IMR-90 (cell line): ENCODE data around the gene NUP205.

Experiments
- CEBPB ChIP-seq: IDR thresholded peaks from 2 replicates; pipeline ENCODE4 v1.6.1; 2012; ENCODE audit warnings: low read depth, low read length, improper control_type of control experiment
- CTCF ChIP-seq: conservative IDR thresholded peaks from 2 replicates; pipeline ENCODE4 v1.5.1; 2012; ENCODE audit warnings: mild to moderate bottlenecking, low read depth, low read length, improper control_type of control experiment
- MAFK ChIP-seq: IDR thresholded peaks from 2 replicates; pipeline ENCODE4 v1.6.1; 2012; ENCODE audit warnings: low read depth, low read length, improper control_type of control experiment
- MXI1 ChIP-seq: IDR thresholded peaks from 2 replicates; pipeline ENCODE4 v1.6.1; 2012; ENCODE audit warnings: low read depth, mild to moderate bottlenecking, low read length, moderate library complexity, borderline replicate concordance
- POLR2A ChIP-seq: IDR thresholded peaks from 2 replicates; pipeline ENCODE4 v1.6.1; 2012; ENCODE audit warnings: mild to moderate bottlenecking, low read depth, low read length
- RAD21 ChIP-seq: IDR thresholded peaks from 2 replicates; pipeline ENCODE4 v1.6.1; 2012; ENCODE audit warnings: low read length, improper control_type of control experiment
- RCOR1 ChIP-seq: IDR thresholded peaks from 2 replicates; pipeline ENCODE4 v1.6.1; 2012; ENCODE audit warnings: mild to moderate bottlenecking, low read length, improper control_type of control experiment; ENCODE audit not compliant: insufficient replicate concordance
- RFX5 ChIP-seq: IDR thresholded peaks from 2 replicates; pipeline ENCODE4 v1.8.0; 2012; ENCODE audit warnings: low read depth, mild to moderate bottlenecking, low read length, moderate library complexity
- SMC3 ChIP-seq: fragments of 150-350 bp; IDR thresholded peaks from 2 replicates; pipeline ENCODE4 v1.6.1; 2016; ENCODE audit warnings: low read depth, mild to moderate bottlenecking, antibody characterized with exemption, low read length, moderate library complexity
- USF2 ChIP-seq: fragments of 150-350 bp; IDR thresholded peaks from 2 replicates; pipeline ENCODE4 v1.6.1; 2017; ENCODE audit warnings: mild to moderate bottlenecking, antibody characterized with exemption, low read length, low read depth

DNA sequence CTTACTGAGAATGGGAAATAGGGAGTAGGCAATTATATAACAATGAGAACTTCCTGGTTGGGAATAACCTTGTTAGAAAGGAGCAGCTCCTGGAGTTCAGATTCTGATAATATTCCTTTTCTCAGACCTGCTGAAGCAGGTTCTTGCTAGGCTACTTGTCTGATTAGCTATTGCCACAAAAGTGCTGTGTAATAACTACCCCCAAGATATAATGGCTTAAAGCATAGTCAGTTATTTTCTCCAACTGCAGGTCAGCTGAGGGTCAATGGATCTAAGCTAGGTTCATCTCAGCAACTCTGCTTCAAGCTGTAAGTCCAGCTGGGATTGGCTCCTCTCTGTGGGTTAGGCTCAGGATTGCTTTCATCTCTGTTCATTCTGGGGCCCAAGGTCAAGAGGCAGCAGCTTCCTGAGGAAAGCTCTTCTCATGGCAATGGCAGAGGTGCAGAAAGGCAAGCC is 38.5 kb upstream of the NUP205 start:
- no peak for TF ChIP-seq POLR2A
- TF ChIP-seq CTCF = no peak
- TF ChIP-seq USF2 = no peak
- TF ChIP-seq CEBPB = no peak
- no peak for TF ChIP-seq RCOR1
- TF ChIP-seq RFX5 = no peak
- no peak for TF ChIP-seq MAFK
- no peak for TF ChIP-seq SMC3
- no peak for TF ChIP-seq RAD21
- no peak for TF ChIP-seq MXI1
